ENCODE measurements around the gene GLB1L2.

The GLB1L2 gene

GRCh38 chr11:134416726-134417125 lies 84.9 kb downstream of the GLB1L2 start:
- POLR2A ChIA-PET: no interaction called here
- TF ChIP-seq ZNF384 (IDR thresholded peaks at IDR 0.05) (no peak), NFRKB (IDR thresholded peaks at IDR 0.05) (no peak), SP1 (IDR thresholded peaks at IDR 0.05) (no peak), FOXK2 (IDR thresholded peaks at IDR 0.05) (no peak)
- DNase-seq (ENCODE audit: extremely low spot score): no peak
- CTCF ChIA-PET: no interaction called here

- ChIA-PET POLR2A (no interaction called here), CTCF (no interaction called here)
- TF ChIP-seq HDGF (IDR thresholded peaks at IDR 0.05; ENCODE audit: borderline replicate concordance) (no peak), TARDBP (IDR thresholded peaks at IDR 0.05) (no peak), ZNF384 (IDR thresholded peaks at IDR 0.05) (no peak), PKNOX1 (IDR thresholded peaks at IDR 0.05) (no peak)
- DNase-seq (ENCODE audit: extremely low spot score): peak; percentile 32
These were observed 86.4 kb downstream of the GLB1L2 start for GRCh38 chr11:134417871-134418840.

GRCh38 chr11:134423106-134423505 lies 91.3 kb downstream of the GLB1L2 start:
- CTCF ChIA-PET: no interaction called here
- POLR2A ChIA-PET: no interaction called here
- DNase-seq (ENCODE audit: extremely low spot score): no peak
- TF ChIP-seq BHLHE40 (IDR thresholded peaks at IDR 0.05; ENCODE audit: borderline replicate concordance) (no peak), PKNOX1 (IDR thresholded peaks at IDR 0.05) (no peak), NFRKB (IDR thresholded peaks at IDR 0.05) (no peak), FOXM1 (IDR thresholded peaks at IDR 0.05; ENCODE audit: borderline replicate concordance) (no peak), SP1 (IDR thresholded peaks at IDR 0.05) (no peak), L3MBTL2 (conservative IDR thresholded peaks at IDR 0.05) (no peak), ARNT (IDR thresholded peaks at IDR 0.05) (no peak), FOXA1 (IDR thresholded peaks at IDR 0.05) (no peak), FOXK2 (IDR thresholded peaks at IDR 0.05) (no peak), SUZ12 (IDR thresholded peaks at IDR 0.05) (no peak), LEF1 (IDR thresholded peaks at IDR 0.05; ENCODE audit: borderline replicate concordance) (no peak), HDGF (IDR thresholded peaks at IDR 0.05; ENCODE audit: borderline replicate concordance) (no peak), ELF4 (IDR thresholded peaks at IDR 0.05) (no peak), CTBP1 (IDR thresholded peaks at IDR 0.05; ENCODE audit: borderline replicate concordance) (no peak), ZNF384 (IDR thresholded peaks at IDR 0.05) (no peak), TARDBP (IDR thresholded peaks at IDR 0.05) (no peak)

DNA sequence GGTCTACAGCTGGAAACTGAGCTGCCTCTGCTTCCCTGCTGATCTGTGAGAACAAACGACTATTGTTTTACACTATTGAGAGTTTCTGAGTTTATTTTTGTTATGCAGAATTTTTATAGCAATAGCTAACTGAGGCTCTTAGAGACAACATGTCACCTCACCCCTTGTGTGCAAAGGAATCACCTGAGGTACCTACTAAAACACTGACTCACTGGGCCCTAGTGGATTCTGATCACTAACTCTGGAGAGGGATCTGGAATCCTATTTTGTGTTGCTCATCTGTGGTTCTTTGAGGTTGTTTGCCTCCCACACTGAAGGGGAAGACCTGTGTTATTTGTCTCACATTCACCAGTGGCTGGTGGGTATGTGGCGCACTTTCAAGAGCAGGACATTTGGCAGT lies 93.6 kb downstream of the GLB1L2 start:
- CTCF ChIA-PET: no interaction called here
- DNase-seq (ENCODE audit: extremely low spot score): no peak
- TF ChIP-seq FOXA1 (IDR thresholded peaks at IDR 0.05) (no peak), SP1 (IDR thresholded peaks at IDR 0.05) (no peak), NFRKB (IDR thresholded peaks at IDR 0.05) (no peak), HDGF (IDR thresholded peaks at IDR 0.05; ENCODE audit: borderline replicate concordance) (no peak), FOXK2 (IDR thresholded peaks at IDR 0.05) (no peak), BHLHE40 (IDR thresholded peaks at IDR 0.05; ENCODE audit: borderline replicate concordance) (no peak), SUZ12 (IDR thresholded peaks at IDR 0.05) (no peak), ZNF384 (IDR thresholded peaks at IDR 0.05) (no peak), PKNOX1 (IDR thresholded peaks at IDR 0.05) (no peak)
- POLR2A ChIA-PET: no interaction called here
